ENCODE measurements around the gene RHOXF2. TPM values are rescaled to one million over a fixed set of nuclear protein-coding genes. Genes with fewer than 3 reads are reported as not detected.

The RHOXF2 gene
- total RNA-seq, 1 experiment from 2014 or later: not detected

- no peak overlapping the region for H3K4me3 Mint-ChIP-seq
- Histone ChIP-seq H2AFZ (ENCODE audit: low read length) (no peak overlapping the region), H3K4me1 (ENCODE audit: insufficient read depth, low read length) (no peaks in the 10 kb centered on the region), H3K14ac (ENCODE audit: insufficient read depth, low read length) (no peak overlapping the region), H3K23ac (ENCODE audit: insufficient read length, low read depth, low read length) (no peak overlapping the region), H3K79me2 (ENCODE audit: insufficient read depth, low read length) (no peaks in the 10 kb centered on the region), H3K9ac (ENCODE audit: extremely low read depth, insufficient read length, low read length) (no peak overlapping the region), H3K23me2 (ENCODE audit: insufficient read length, low read depth, low read length, poor library complexity, severe bottlenecking) (no peaks in the 10 kb centered on the region), H4K8ac (replicated peaks; ENCODE audit: insufficient read length, low read depth, low read length) (no peak overlapping the region), H2BK20ac (ENCODE audit: low read depth, low read length, poor library complexity, severe bottlenecking) (no peak overlapping the region), H3K27me3 (ENCODE audit: insufficient read depth, low read length) (no peaks in the 10 kb centered on the region), H2BK15ac (ENCODE audit: low read depth, low read length) (no peak overlapping the region), H2AK5ac (ENCODE audit: insufficient read length, low read length) (no peak overlapping the region), H3K4me2 (ENCODE audit: insufficient read depth, insufficient read length, low read length) (no peak overlapping the region), H3K79me1 (ENCODE audit: insufficient read depth, low read depth, low read length, poor library complexity, severe bottlenecking) (no peaks in the 10 kb centered on the region), H3K27ac (ENCODE audit: insufficient read length, low read depth, low read length) (no peak overlapping the region), H3K56ac (ENCODE audit: insufficient read length, low read depth, low read length) (no peak overlapping the region), H2BK5ac (ENCODE audit: insufficient read length, low read length) (no peak overlapping the region), H3T11ph (ENCODE audit: low read length) (no peak overlapping the region), H4K91ac (ENCODE audit: insufficient read length, low read depth, low read length) (no peak overlapping the region), H3K4ac (ENCODE audit: low read depth, low read length) (no peak overlapping the region), H2BK120ac (ENCODE audit: low read depth, low read length, poor library complexity, severe bottlenecking) (no peak overlapping the region), H3K9me3 (ENCODE audit: control insufficient read depth, low read depth, low read length) (peaks cover 24% of the 10 kb centered on the region), H4K20me1 (ENCODE audit: control insufficient read depth, insufficient read depth, insufficient read length) (no peaks in the 10 kb centered on the region), H2BK12ac (ENCODE audit: insufficient read length, low read depth, low read length) (no peak overlapping the region), H3K18ac (ENCODE audit: insufficient read length, low read depth, low read length) (no peak overlapping the region), H4K5ac (ENCODE audit: insufficient read length, low read depth, low read length) (no peak overlapping the region)
- no peak for DNase-seq
- peaks cover 41 to 43% of the 10 kb centered on the region in 2 experiments for H3K9me3 Mint-ChIP-seq
- H3K36me3 Mint-ChIP-seq (ENCODE audit: insufficient read depth in 1 of 3, low read depth in 3 of 3): peaks cover 0 to 4% (median 0%) of the 10 kb centered on the region in 3 experiments; a peak in 2 of 7 replicates
- WGBS (ENCODE audit: extremely low coverage, insufficient read length, low lambda C conversion rate): no CpG with 5 or more reads among the region's 3 CpGs
- no peak overlapping the region; a peak in 1 of 7 replicates for H3K27ac Mint-ChIP-seq
- peaks cover 26 to 27% of the 10 kb centered on the region in 2 experiments for H3K4me1 Mint-ChIP-seq
- no peaks in the 10 kb centered on the region; the same call in 1 of the 2 replicates for H3K27me3 Mint-ChIP-seq (ENCODE audit: low read depth)
- no peak for TF ChIP-seq CTCF (conservative IDR thresholded peaks at IDR 0.05)
Measured at GRCh38 chrX:120136840-120137239, 21.6 kb upstream of the RHOXF2 start.

All from H9 (cell line).